Measurements from ENCODE around the gene ALOX15B.

DNA sequence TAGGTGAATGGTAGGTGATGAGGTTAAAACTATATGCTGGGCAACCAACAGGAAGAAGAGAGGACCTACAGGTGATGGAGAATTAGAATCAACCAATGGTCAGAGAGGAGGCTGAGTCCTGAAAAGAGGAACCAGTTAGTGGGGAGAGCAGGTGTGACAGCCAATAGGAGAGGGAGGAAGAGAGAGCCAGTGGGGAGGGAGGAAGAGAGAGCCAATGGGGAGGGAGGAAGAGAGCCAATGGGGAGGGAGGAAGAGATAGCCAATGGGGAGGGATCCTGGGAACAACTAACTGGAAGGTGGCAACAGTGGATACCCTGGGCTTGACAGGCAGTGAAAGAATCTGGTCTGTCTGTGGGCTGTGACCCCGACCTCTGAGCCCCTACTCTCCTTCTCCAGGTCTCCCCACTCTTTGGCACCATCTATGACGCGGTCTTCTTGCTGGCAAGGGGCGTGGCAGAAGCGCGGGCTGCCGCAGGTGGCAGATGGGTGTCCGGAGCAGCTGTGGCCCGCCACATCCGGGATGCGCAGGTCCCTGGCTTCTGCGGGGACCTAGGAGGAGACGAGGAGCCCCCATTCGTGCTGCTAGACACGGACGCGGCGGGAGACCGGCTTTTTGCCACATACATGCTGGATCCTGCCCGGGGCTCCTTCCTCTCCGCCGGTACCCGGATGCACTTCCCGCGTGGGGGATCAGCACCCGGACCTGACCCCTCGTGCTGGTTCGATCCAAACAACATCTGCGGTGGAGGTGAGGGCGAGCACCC is 32.7 kb upstream of the ALOX15B start:
- TF ChIP-seq, protein P1, sequence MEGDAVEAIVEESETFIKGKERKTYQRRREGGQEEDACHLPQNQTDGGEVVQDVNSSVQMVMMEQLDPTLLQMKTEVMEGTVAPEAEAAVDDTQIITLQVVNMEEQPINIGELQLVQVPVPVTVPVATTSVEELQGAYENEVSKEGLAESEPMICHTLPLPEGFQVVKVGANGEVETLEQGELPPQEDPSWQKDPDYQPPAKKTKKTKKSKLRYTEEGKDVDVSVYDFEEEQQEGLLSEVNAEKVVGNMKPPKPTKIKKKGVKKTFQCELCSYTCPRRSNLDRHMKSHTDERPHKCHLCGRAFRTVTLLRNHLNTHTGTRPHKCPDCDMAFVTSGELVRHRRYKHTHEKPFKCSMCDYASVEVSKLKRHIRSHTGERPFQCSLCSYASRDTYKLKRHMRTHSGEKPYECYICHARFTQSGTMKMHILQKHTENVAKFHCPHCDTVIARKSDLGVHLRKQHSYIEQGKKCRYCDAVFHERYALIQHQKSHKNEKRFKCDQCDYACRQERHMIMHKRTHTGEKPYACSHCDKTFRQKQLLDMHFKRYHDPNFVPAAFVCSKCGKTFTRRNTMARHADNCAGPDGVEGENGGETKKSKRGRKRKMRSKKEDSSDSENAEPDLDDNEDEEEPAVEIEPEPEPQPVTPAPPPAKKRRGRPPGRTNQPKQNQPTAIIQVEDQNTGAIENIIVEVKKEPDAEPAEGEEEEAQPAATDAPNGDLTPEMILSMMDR (IDR thresholded peaks at IDR 0.05), result no peak
- TF ChIP-seq EZH2 (IDR thresholded peaks at IDR 0.05), result no peak
